Activated B cell treated with CpG ODN at 0.5 μM for 24 hours (primary cell): ENCODE results near the gene PLEK. TPM values are rescaled to one million over a fixed set of nuclear protein-coding genes. Genes with fewer than 3 reads are reported as not detected.

Experiments used
- ATAC-seq: fragments of 200-7000 bp; cut with Tn5 transposase; one replicate; pipeline ENCODE4 v1.10.0; 2021; ENCODE audit warnings: low read depth, mild to moderate bottlenecking, moderate library complexity
- CTCF ChIA-PET: fragments of 350-600 bp; sonication (Branson Sonifier 250); formaldehyde crosslinking; loops from one replicate; lab custom pipeline; 2021; ENCODE audit warnings: antibody characterized with exemption; lab: Charles Lee
- POLR2A ChIA-PET: fragments of 350-600 bp; sonication (Branson Sonifier 250); formaldehyde crosslinking; loops from one replicate; lab custom pipeline; 2021; ENCODE audit warnings: antibody characterized with exemption; lab: Charles Lee
- DNase-seq: peaks from one replicate; pipeline ENCODE4 v3.0.0; 2022
- H3K27ac Mint-ChIP-seq: one replicate; pipeline ENCODE4 v1.8.0; 2020; ENCODE audit warnings: mixed read lengths
- H3K27me3 Mint-ChIP-seq: one replicate; pipeline ENCODE4 v1.8.0; 2021; ENCODE audit warnings: mixed read lengths
- H3K36me3 Mint-ChIP-seq: one replicate; pipeline ENCODE4 v1.8.0; 2021; ENCODE audit warnings: low read depth, mixed read lengths
- H3K4me1 Mint-ChIP-seq: one replicate; pipeline ENCODE4 v1.8.0; 2021; ENCODE audit warnings: mixed read lengths
- H3K4me3 Mint-ChIP-seq: one replicate; pipeline ENCODE4 v1.8.0; 2020; ENCODE audit warnings: mild to moderate bottlenecking, mixed read lengths
- H3K9me3 Mint-ChIP-seq: one replicate; pipeline ENCODE4 v1.8.0; 2020; ENCODE audit warnings: mixed read lengths
- intact Hi-C: fragments of 100-400 bp; cut with micrococcal nuclease; formaldehyde crosslinking; loops from one replicate; pipeline ENCODE4 v1.15.1; 2024
- total RNA-seq: library from RNA; stranded (reverse); gene quantifications from 2 replicates; pipeline ENCODE4 v1.2.3, GENCODE V29; 2022
- TF ChIP-seq, protein P1 (sequence below): fragments of 200-600 bp; IDR thresholded peaks from one replicate; pipeline ENCODE4 v1.8.0; 2022; ENCODE audit warnings: antibody characterized with exemption, mild to moderate bottlenecking

The PLEK gene
- total RNA-seq, 1 donor from 2014 or later = 140 TPM

DNA sequence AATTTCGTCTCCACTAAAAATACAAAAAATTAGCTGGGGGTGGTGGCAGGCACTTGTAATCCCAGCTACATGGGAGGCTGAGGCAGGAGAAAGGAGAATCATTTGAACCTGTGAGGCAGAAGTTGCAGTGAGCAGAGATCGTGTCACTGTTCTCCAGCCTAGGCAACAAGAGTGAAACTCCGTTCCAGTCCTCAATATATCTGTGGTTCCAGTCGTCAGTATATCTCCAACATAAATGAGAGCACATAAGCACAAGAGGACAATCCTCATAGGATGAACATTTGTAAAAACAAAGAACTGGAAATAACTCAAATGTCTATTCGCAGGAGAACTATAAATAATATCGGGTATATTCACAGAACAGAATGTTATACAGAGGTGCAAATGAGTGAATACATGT is 13.1 kb upstream of the PLEK start:
- ATAC-seq = no peak
- H3K9me3 Mint-ChIP-seq = no peaks in the 10 kb centered on the region
- TF ChIP-seq, protein P1, sequence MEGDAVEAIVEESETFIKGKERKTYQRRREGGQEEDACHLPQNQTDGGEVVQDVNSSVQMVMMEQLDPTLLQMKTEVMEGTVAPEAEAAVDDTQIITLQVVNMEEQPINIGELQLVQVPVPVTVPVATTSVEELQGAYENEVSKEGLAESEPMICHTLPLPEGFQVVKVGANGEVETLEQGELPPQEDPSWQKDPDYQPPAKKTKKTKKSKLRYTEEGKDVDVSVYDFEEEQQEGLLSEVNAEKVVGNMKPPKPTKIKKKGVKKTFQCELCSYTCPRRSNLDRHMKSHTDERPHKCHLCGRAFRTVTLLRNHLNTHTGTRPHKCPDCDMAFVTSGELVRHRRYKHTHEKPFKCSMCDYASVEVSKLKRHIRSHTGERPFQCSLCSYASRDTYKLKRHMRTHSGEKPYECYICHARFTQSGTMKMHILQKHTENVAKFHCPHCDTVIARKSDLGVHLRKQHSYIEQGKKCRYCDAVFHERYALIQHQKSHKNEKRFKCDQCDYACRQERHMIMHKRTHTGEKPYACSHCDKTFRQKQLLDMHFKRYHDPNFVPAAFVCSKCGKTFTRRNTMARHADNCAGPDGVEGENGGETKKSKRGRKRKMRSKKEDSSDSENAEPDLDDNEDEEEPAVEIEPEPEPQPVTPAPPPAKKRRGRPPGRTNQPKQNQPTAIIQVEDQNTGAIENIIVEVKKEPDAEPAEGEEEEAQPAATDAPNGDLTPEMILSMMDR = no peak
- no peaks in the 10 kb centered on the region for H3K27me3 Mint-ChIP-seq
- H3K4me1 Mint-ChIP-seq = no peaks in the 10 kb centered on the region
- DNase-seq = no peak
- H3K27ac Mint-ChIP-seq = no peak overlapping the region
- no peak overlapping the region for H3K4me3 Mint-ChIP-seq
- POLR2A ChIA-PET = no interaction called here
- intact Hi-C loops = loop anchor here (2.0 kb wide), 1 partner anchor 13 kb away; no protein-coding TSS in a partner anchor
- no peaks in the 10 kb centered on the region for H3K36me3 Mint-ChIP-seq
- CTCF ChIA-PET = no interaction called here

DNA sequence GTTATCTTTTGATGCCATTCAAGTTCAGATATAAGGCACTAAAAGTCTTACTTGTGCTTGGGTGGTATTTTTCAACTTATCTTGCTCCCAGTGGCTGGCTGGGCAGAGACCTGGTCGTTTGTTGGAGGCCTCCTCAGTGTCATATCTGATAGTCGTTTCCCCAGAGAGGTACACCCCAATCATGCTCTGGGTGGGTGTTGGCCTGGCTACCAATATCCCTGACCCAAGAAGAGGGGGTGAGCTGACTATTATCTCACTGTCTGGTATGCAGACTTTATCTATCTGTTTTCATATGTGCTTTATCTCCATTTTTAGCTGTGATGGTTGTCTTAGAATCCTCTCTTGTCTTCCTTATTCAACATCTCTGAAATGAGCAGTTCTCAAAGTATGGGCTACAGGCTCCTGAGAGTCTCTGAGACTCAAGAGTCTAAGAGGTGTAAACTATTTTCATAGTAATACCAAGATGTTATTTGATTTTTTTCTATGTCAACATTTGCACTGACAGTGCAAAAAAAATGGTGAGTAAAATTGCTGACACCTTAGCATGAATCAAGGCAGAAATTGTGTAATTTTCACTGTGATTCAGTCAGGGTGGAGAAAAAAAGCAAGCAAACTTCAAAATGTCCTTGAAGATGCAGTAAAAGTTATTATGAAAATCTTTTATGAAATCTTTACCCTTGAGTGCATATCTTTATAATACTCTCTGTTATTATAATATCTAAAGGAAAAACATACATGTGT is 12.3 kb upstream of the PLEK start:
- ChIA-PET POLR2A (no interaction called here), CTCF (no interaction called here)
- no peaks in the 10 kb centered on the region for H3K9me3 Mint-ChIP-seq
- DNase-seq = no peak
- ATAC-seq = no peak
- intact Hi-C loops = loop anchor here (2.0 kb wide), 1 partner anchor 14 kb away; no protein-coding TSS in a partner anchor
- no peaks in the 10 kb centered on the region for H3K27me3 Mint-ChIP-seq
- no peak overlapping the region for H3K4me3 Mint-ChIP-seq
- H3K4me1 Mint-ChIP-seq = peaks cover 4% of the 10 kb centered on the region
- no peaks in the 10 kb centered on the region for H3K36me3 Mint-ChIP-seq
- TF ChIP-seq, protein P1 = no peak
- H3K27ac Mint-ChIP-seq = no peak overlapping the region

DNA sequence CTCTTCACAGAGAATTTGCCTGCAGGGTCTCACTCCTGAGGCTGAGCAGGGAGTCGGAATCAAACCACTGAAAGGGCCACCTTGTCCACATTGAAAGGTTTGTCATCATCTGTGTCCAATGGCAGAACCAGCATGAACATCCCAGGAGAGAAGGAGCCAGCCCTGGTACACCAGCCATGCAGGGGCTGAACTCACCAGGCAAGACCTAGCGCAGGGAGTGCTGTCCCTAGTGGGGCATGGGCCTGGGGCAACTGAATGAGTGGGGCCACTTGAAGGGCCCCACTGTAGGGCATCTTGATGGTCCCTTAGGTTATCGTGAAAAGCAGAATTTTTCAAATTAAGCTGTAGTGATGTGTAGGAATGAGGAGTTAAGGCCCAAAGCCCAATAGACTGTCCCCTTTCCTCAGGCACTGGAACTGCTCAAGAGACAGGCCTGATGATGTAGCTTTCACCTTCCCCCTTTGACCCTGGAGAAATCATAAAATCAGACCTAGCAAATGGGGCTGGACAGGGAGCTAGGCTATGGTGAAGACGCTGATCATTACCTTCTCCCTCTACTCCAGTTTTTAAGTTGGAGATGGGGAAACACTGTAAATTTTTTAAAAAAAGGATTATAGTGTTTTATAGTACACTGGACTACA is 8.4 kb upstream of the PLEK start:
- Mint-ChIP-seq H3K27ac (no peak overlapping the region), H3K9me3 (no peaks in the 10 kb centered on the region), H3K4me1 (peaks cover 12% of the 10 kb centered on the region), H3K36me3 (no peaks in the 10 kb centered on the region), H3K27me3 (no peaks in the 10 kb centered on the region), H3K4me3 (no peak overlapping the region)
- ChIA-PET CTCF (interaction anchor here (1.4 to 2.5 kb wide), 3 partner anchors 55 to 84 kb away, joined by 3 to 12 read pairs (median 6); no protein-coding TSS in a partner anchor), POLR2A (interaction anchor here (1.7 kb wide), 1 partner anchor 84 kb away, joined by 4 read pairs; no protein-coding TSS in a partner anchor)
- DNase-seq (no peak), ATAC-seq (no peak)
- TF ChIP-seq, protein P1 = no peak
- intact Hi-C loops = no loop called here

DNA sequence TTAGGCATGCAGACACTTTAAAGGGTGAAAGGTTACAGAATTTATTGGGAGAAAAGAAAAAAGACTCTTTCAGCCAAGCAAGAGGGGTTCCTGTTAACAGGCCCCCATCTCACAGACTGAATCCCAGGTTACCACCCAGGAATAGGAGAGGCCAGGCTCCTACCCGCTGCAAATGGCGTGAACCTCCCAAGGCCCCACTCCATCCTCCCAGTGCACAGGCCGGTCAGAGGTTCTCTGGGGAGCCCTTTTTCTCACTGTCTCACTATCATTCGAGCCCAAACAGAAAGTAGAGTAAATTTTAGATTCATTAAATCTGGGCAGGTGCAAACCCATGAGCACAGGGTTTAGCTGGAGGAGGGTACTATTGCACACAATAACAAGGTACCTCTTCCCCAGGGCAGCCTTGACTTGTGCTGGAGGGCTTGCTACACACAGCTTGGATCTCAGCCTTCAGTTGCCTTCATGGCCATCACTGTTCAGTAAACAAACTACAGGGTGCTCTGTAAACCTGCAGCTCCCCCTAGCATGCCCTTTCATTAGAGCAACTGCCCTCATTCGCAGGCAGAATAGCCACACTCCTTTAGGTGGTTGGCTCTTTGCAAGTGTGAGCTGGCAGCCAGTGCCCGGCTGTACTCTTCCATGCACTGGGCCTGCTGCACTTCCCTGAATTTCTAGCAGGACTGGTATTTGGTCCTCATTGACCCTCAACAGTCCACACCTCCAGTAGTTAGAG is 7.3 kb upstream of the PLEK start:
- POLR2A ChIA-PET = interaction anchor here (1.7 kb wide), 1 partner anchor 83 kb away, joined by 4 read pairs; no protein-coding TSS in a partner anchor
- CTCF ChIA-PET = interaction anchor here (0.8 to 2.5 kb wide), 8 partner anchors 54 to 236 kb away, joined by 3 to 12 read pairs (median 4); no protein-coding TSS in a partner anchor
- Mint-ChIP-seq H3K4me1 (peaks cover 23% of the 10 kb centered on the region), H3K9me3 (no peaks in the 10 kb centered on the region), H3K4me3 (no peak overlapping the region), H3K27me3 (no peaks in the 10 kb centered on the region), H3K27ac (no peak overlapping the region), H3K36me3 (no peaks in the 10 kb centered on the region)
- DNase-seq = no peak
- ATAC-seq = peak; percentile 47
- intact Hi-C loops = no loop called here
- TF ChIP-seq, protein P1 = no peak
